Caki2 (cell line): ENCODE results near the gene PICK1. TPM values are rescaled to one million over a fixed set of nuclear protein-coding genes. Genes with fewer than 3 reads are reported as not detected.

Source experiments
- DNase-seq: peaks from one replicate; pipeline ENCODE4 v3.0.0-alpha.2; 2015; ENCODE audit warnings: low read depth
- in situ Hi-C: cut with HindIII; loops from 2 replicates; pipeline ENCODE4 v1.10.0; 2016; ENCODE audit warnings: low sequenced_read_pairs, low pct_unique_long_range_greater_than_20kb, mixed read lengths
- total RNA-seq: library from RNA; depleted of rRNA; stranded (reverse); fragments of >200 nt; shearing (Covaris generic); gene quantifications from 2 replicates; pipeline ENCODE4 v1.2.3, GENCODE V29; 2014; ENCODE audit warnings: low replicate concordance; rRNA removed

The PICK1 gene
- total RNA-seq, result 11.1 and 30.8 TPM in 2 replicates

DNA sequence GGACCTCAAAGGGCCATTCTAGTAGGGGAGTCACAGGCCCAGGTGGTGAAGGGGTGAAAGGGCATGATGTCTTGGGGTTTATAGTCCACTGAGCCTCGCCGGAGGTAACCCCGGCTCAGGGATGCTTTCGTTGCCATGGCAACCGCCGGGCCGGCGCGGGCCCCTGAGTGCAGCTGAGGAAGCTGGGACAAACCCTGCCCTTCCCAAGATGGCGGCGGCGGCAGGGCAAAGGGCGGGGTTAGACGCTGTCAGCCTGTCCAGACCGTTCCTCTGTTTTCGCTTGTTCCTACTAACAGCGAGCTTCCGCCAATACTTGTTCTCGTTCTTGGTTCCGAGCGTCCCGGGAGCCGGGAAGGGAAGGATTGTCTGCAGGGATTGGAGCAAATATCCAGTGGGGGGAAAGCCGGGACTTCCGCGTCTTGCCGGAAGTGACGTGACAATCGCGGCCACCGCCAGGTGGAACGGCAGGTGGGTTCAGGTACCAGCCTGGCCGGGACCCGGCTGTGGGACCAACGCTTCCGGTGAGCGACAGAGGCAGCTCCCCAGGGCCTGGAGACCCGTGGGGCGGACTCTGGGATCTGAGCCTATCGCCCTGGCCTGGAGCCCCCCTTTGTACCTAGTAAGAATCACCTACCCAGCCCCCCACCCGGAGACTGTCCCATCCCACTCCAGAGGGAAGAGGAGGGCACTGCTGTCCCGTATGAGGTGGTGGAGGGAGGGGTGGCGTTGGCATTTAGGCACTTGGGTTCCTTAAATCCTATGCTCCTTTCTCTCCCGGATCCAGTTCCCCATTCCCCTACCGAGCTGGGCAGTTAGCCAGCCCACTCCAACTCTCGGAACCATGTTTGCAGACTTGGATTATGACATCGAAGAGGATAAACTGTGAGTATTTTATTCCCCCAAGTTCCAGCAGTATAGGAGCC, at the start of gene PICK1:
TSS of gene PICK1 (plus strand) at position 436 of the 923 bp plus-strand sequence. CDS start at position 842, 406 bp downstream.
- peak; percentile 90 for DNase-seq
- in situ Hi-C loops, result no loop called here

DNA sequence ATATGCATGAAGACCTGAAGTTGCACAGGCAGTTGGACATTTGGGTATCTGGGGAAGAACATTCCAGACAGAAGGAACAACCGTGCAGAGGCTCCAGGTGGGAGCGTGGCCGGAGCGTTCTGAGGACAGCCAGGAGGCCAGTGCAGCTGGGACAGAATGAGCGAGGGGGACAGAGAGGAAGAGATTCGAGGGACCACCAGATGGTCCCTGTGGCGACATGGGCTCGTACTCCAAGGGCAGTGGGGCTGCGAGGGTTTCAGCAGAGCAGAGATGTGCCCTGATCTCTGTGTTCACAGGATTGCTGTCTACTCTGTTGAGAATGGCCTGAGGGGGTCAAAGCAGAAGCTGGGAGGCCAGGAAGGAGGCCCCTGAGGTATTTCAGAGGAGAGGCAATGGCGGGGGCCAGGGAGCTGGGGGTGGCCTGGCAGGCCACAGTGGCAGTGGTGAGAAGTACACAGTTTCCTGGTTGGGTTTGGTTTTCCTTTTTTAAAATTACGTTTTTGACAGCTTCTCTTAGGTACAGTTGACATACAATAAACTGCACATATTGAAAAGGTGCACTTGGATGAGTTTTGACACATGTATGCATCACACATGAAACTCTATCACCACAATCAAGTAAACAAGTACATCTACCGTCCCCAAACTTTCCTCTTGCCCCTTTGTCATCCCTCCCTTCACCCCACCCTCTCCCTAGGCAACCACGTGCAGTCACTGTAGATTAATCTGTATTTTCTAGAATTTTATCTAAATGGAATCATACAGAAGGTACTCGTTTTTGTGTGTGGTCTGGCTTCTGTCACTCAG, 48.0 kb upstream of the PICK1 start:
- in situ Hi-C loops, result no loop called here
- no peak for DNase-seq

DNA sequence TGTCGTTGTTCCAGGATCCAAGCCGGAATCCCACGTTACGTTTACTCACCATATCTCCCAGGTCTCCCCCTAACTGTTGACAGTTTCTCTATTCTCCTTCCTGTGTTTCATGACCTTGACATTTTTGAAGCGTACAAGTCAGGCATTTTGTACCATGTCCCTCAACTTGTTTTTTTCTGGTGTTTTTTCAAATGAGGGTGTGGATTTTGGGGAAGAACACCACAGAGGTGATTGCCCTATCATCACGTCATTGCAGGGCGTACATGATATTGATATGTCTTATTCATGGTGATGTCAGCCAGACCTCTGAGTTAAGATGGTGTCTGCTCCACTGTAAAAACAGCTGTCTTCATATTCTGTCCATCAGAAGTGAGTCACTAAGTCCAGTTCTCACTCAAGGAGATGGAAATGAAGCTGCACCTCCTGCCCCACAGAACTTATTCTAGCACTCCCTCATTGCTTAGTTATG, 44.6 kb upstream of the PICK1 start:
- in situ Hi-C loops, result no loop called here
- DNase-seq, result no peak

DNA sequence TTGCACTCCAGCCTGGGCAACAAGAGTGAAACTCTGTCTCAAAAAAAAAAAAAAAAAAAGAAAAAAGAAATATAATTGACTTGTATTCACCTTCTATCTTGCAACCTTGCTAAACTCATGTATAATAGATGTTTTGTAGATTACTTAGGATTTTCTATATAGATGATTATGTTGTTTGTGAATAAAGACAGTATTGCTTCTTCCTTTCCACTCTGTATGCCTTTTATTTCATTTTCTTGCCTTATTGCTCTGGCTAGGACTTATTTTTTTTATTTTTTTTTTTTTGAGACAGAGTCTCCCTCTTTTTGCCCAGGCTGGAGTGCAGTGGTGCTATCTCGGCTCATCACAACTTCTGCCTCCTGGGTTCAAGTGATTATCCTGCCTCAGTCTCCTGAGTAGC, 43.1 kb upstream of the PICK1 start:
- in situ Hi-C loops, result no loop called here
- DNase-seq, result no peak

DNA sequence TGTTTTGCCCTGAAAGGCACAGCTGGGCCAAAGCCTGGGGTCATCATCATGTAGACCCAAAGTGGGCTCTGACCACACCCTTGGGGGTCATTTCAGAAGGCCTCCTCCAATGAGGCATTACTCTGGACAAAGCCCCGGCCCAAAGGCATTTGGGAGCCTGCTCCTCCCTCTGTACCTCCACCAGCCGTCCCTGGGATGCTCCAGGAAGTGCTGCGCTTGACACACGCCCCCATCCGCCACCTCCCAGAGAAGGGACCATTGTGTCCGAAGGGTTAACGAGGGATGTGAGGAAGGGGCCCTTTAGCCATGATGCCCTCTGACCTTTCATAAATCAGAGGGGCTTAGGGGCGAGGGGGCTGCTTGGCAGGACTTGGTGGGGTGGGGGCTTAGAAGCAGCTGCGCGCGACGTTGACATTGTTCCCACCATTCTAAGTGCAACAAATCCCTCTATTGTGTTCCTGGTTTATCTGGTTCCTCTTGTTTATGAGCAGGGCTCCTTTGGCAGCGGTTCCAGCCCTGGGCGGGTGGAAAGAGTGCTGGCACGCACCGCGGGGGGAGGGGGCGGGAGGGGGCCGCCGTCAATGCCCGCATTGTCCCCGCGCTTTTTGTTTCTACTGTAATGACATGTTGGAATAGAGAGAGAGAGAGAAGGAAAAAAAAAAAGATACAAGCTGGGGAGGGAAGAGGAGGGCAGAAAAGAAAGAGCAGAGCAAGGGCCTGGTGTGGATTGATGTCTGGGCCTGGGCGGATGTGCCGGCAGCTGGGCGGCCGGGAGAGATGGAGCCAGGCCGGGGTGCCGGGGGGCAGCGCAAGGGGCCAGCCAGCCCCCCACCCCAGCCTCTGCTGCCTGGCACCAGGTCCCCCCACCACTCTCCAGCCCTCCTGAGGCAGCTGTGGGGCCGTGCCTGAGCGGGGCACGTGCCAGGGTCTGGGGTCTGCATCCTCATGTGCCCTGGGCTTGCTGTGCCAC, 40.7 kb upstream of the PICK1 start:
- in situ Hi-C loops, result no loop called here
- no peak for DNase-seq

DNA sequence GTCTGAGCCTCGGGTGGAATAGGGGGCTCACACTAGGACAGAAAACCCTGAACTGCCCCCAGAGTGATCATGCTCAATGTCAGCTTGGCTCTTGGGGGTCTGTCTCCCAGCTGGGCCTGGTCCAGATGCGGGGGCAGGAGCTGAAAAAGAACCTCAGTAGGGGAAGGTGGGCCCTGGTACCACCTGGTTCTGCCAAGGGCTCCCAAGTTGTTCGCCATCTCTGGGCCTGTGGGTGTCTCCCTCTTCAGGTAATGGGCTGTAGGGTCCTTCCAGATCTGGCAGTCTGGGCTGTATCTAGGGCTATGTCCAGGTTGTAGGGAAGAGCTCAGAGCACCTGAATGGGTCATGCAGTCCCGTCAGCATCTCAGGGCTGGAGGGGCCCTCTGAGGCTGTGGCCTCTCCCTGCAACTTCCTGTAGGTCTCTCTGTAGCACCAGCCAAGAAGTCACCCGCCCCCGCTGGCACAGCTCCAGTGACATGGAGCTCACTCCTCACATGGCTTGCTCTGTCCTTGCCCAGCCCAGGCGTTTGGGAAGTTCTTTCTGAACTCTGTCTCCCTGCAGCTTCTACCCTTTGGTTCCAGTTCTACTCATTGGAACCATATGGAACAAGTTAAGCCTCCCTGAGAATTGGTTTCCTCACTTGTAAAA, 39.8 kb upstream of the PICK1 start:
- no peak for DNase-seq
- in situ Hi-C loops, result no loop called here

DNA sequence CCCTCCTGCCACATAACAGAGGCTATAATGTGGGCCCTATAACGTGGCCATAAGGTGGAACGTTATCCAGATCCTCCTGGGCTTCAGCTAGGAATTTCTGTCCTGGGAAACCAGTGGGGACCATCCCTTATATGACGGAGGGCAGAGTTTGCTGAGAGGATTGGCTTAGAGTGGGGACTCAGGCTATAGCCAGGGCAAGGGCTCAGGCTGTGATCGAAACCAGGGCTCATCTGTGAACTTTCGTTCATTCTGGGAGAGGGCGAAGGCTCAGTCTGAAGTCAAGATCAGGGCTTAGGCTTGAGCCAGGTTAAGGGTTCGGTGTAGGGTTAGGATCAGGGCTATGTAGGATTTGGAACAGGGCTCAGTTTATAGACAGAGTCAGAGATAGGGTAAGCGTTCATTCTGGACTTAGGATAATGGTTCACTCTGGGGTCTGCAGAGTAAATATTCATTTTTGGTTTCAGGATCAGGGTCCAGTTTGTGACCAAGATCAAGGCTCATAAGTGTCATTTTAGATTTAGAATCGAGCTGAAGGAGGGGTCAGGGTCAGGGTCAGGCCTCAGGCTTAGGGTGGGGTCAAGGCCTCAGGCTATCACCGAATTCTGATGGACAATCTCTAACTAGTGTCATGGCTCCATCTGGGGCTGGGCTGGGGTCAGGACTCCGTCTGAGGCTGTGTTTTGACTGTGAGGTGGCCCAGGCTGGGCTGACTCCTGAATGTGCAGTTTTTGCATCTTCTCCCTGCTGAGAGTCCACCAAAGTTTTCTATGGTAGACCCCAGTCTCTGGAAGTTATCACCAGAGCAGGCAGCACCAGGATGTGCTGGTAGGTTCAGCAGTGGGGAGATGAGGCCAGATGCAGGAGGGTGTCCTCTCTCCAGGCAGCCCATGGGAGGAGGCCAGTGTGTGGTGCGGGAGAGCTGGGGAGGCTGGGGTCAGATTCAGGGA, 39.0 kb upstream of the PICK1 start:
- no peak for DNase-seq
- in situ Hi-C loops, result no loop called here

DNA sequence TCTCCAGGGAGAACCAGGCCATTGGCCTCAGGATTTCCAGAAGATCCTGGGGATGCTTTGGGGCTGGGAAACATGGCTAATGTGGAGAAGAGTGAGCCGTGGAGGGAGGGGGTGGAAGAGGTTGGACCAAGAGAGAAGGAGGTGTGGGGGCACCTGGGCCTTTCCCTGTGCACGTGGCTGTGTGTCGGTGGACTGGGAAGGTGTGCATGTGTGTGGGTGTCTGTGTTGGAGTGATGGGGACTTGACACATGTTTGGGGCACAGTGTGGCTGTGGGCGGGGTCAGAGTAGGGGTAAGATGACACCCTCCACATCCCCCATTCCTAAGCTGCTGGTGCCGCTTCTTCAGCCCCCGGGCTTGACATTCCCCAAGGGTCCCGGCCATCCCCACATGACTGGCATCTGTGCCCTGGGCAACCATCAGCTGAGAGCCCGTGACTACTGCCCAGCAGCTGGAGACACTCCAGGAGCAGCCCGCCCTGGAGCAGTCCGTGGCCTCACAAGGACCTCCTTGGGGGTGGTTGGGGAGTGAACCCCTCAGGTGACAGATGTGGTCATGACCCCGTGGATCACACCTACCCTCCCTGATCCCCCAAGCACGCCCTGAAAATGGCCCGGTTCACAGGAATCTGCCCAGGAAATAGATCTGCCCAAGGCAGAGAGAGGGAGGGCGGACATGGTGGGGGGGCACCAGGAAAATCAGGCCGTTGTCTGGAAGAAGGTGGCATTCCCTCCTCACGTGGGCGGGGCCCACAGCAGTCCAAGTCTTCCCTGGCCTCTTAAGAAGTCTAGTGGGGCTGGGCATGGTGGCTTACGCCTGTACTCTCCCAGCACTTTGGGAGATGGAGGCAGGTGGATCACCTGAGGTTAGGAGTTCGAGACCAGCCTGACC, 38.0 kb upstream of the PICK1 start:
- in situ Hi-C loops, result no loop called here
- no peak for DNase-seq

DNA sequence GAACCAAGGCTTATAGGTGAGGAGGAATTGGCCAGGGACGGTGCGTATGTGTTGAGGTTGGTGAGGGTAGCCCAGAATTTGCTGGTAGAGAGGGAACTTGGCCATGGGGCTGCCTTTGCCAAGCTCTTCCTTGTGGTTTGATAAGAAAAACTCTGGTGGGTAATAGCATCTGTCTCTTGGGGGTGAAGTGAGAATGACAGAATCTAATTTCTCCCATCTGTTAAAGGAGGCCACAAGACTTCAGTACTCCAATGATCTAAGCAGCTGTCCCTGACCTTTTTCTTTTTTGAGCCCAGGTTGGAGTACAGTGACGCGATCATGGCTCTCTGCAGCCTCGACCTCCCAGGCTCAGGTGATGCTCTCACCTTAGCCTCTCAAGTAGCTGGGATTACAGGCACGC, 36.0 kb upstream of the PICK1 start:
- in situ Hi-C loops, result no loop called here
- DNase-seq, result no peak

DNA sequence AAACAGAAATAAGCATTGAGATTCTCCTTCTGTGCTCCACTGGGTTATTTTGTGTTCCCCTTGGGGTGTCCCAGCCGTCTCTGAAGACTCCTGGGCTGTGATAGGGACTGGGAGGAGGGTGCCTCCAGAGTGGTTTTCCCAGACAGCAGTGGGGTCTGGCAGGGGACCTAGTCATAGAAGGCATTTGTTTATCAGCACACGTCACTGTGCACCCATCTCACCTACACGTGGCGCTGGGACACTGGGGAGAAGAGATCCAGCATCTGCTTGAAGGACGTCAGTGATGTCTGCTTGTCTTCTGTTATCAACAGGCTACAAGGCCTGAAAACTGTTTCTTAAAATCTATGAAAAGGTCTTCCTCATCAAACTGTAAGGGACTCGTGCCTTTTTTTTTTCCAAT, 34.2 kb upstream of the PICK1 start:
- in situ Hi-C loops, result no loop called here
- no peak for DNase-seq

DNA sequence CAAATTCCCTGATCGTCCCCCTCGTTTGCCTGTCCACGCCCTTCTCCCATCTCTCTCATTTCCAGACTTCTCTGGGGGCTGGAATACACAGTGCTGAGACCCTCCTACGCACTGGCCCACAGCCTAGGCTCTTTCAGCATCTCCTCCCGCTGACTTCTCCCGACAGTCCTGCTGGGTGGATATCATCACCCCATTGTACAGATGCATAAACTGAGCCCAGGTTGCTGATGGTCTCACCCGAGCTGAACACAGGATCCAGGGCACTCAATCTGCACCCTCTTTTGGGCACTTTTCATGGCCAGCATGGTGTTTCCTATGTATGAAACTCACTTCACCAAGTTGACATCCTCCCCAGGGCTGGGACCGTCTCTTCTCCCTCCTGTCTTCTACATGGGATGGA, 31.7 kb upstream of the PICK1 start:
- in situ Hi-C loops, result no loop called here

DNA sequence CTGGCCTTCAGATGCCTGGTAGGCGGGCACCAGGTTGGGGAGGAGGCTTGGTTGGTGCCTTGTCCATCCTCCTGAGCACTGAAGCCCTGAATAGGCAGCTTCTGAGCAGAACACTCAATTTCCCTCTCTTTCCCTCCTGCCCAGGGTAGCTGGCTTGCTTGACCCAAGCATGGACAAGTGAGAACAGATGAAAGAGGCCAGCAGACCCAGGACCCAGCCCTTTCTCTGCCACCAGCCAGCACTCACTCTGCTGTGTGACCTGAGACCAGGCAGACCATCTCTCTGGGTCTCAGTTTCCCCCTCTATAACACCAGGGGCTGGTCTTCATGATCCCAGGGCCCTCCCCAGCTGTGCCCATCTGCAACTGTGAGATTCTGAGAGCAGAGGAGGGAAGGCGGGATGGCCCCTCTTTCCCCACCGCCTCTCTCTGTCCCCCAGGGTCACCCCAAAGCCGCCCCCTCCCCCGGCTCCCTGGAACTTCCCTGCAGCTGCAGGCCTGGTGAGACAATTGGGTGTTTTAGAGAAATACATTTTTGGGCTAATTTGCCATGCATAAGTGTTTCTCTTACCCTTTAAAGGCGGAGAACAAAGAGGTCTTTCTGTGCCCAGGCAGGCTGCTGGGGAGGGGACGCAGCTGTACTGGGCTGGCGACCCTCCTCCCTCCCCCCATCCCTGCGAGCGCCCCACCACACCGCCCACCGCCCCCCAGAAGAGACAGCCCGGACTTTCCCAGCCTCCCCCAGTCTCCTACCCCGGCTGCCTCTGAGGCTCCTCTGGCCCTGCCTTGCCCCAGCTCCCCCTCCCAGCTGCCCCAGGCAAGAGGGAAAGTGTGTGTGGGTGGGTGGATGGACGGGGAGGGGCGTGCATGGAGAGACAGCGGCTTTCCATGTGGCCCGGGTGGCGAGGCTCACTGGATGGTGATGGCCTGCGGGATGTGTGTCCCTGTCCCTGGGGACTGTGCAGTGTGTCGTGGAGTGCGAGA, 30.8 kb upstream of the PICK1 start:
- in situ Hi-C loops, result no loop called here
- DNase-seq, result no peak

More for the DNA sequence above, 31.7 kb upstream of the PICK1 start:
- DNase-seq, result no peak

DNA sequence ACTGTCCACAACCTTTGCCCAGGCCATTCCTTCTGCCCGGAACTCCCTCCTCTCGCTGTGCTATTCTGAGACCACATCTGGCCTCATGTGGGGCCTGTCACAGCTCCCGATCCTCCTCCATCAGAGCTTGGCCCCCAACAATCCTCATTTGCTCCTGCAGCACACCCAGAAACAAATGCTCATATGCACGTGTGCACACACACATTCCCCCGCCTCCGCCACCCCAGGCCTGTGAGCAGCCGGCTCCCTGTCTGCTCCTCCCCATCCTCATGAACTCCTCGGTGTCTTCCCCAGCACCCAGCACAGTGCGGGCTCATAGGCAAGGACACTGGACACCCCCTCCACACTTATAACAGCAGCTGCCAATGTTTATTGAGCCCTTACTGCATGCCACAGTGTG, 29.7 kb upstream of the PICK1 start:
- in situ Hi-C loops, result no loop called here
- DNase-seq, result no peak

DNA sequence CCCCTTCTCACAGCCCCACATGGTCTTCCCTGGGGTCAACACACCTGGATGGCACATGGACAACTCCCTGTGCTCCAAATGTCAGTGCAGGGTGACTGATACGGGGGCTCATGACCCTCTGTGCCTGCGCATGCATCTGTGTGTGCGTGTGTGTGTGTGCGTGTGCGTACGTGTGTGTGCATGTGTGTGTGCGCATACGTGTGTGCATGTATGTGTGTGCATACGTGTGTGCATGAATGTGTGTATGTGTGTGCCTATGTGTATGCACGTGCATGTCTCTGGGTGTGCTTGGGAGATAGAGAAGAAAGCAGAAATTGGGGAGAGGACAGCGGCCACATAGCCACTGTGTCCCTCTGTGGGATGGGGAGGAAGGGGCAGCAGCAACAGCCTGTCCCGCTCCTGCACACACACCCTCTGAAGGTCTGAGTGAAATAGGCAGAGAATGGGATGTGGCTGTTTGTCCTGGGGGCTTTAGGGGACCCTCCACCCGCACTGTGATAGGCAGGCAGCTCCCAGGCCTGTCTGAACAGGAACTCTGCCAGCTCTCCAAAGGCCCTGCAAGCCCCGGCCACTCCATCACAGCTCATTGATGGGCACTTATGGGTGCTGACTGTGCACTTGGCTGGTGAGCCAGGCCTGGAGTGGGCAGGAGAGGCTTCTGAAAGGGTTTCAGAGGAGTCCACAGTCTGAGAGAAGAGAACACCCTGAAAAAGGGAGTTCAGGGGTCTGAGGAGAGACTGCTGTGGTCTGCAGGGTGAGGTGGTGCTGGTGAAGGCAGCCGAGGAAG, 28.7 kb upstream of the PICK1 start:
- DNase-seq, result no peak
- in situ Hi-C loops, result no loop called here
